Lower lobe of right lung (tissue), 2 donors: ENCODE data around the gene GABRR2. TPM values are rescaled to one million over a fixed set of nuclear protein-coding genes. Genes with fewer than 3 reads are reported as not detected.

Experiments used
- ATAC-seq, 2 donors: fragments of 200-7000 bp; cut with Tn5 transposase; one replicate each; pipeline ENCODE4 v1.9.1; 2020 to 2022; ENCODE audit warnings: mild to moderate bottlenecking in 2 of 2, moderate library complexity in 2 of 2
- DNase-seq: peaks from one replicate; pipeline ENCODE4 v3.0.0-alpha.2; 2020
- H3K27ac ChIP-seq: fragments of 200-600 bp; one replicate; pipeline ENCODE4 v1.8.0; 2022
- H3K27me3 ChIP-seq: fragments of 200-600 bp; one replicate; pipeline ENCODE4 v1.8.0; 2022; ENCODE audit warnings: low read depth
- H3K36me3 ChIP-seq: fragments of 200-600 bp; one replicate; pipeline ENCODE4 v1.8.0; 2022; ENCODE audit warnings: mild to moderate bottlenecking
- H3K4me1 ChIP-seq: fragments of 200-600 bp; one replicate; pipeline ENCODE4 v1.8.0; 2022
- H3K4me3 ChIP-seq: fragments of 200-600 bp; one replicate; pipeline ENCODE4 v1.8.0; 2022; ENCODE audit warnings: mild to moderate bottlenecking
- H3K9me3 ChIP-seq: fragments of 200-600 bp; one replicate; pipeline ENCODE4 v1.8.0; 2022
- CTCF ChIP-seq: fragments of 200-600 bp; IDR thresholded peaks from one replicate; pipeline ENCODE4 v1.8.0; 2022; ENCODE audit warnings: antibody characterized with exemption, mild to moderate bottlenecking
- intact Hi-C: fragments of 100-400 bp; cut with DNase I; formaldehyde crosslinking; loops from one replicate; pipeline ENCODE4 v1.11.0; 2022
- total RNA-seq: library from RNA; stranded (reverse); fragmentation: NEBNext Ultra II Directional; extraction: Animal tissue kit (Norgen Biotek cat#: 25700); gene quantifications from one replicate; pipeline ENCODE4 v1.2.1, GENCODE V29; 2021
- donor health status: DM: no; HTN: yes; CAD: no; lungs with severe emphysema.

GABRR2 gene
- total RNA-seq, 1 donor from 2014 or later: 1.2 TPM

- ATAC-seq (no peak), DNase-seq (no peak)
- Histone ChIP-seq H3K4me1 (no peaks in the 10 kb centered on the region), H3K36me3 (no peaks in the 10 kb centered on the region), H3K27ac (no peak overlapping the region), H3K4me3 (no peak overlapping the region), H3K27me3 (no peaks in the 10 kb centered on the region), H3K9me3 (no peaks in the 10 kb centered on the region)
- TF ChIP-seq CTCF: no peak
- intact Hi-C loops: no loop called here
Observed at GRCh38 chr6:89270951-89271721, 44.0 kb downstream of the GABRR2 start.

- intact Hi-C loops: no loop called here
- no peak for DNase-seq
- Histone ChIP-seq H3K36me3 (no peaks in the 10 kb centered on the region), H3K4me3 (no peak overlapping the region), H3K27ac (no peak overlapping the region), H3K27me3 (no peaks in the 10 kb centered on the region), H3K9me3 (no peaks in the 10 kb centered on the region), H3K4me1 (no peaks in the 10 kb centered on the region)
- no peak for TF ChIP-seq CTCF
- ATAC-seq: no peak
Observed at GRCh38 chr6:89269981-89270380, 45.1 kb downstream of the GABRR2 start.

GRCh38 chr6:89269252-89269651 is 45.8 kb downstream of the GABRR2 start:
- Histone ChIP-seq H3K27ac (no peak overlapping the region), H3K9me3 (no peaks in the 10 kb centered on the region), H3K36me3 (no peaks in the 10 kb centered on the region), H3K4me3 (no peak overlapping the region), H3K27me3 (no peaks in the 10 kb centered on the region), H3K4me1 (no peaks in the 10 kb centered on the region)
- no peak for TF ChIP-seq CTCF
- no peak for DNase-seq
- no peak for ATAC-seq
- intact Hi-C loops: no loop called here

- ATAC-seq: no peak
- no peaks in the 10 kb centered on the region for H3K36me3 ChIP-seq
- H3K27ac ChIP-seq: no peak overlapping the region
- TF ChIP-seq CTCF: no peak
- DNase-seq: no peak
- no peaks in the 10 kb centered on the region for H3K4me1 ChIP-seq
- intact Hi-C loops: no loop called here
- H3K4me3 ChIP-seq: no peak overlapping the region
- H3K9me3 ChIP-seq: no peaks in the 10 kb centered on the region
- no peaks in the 10 kb centered on the region for H3K27me3 ChIP-seq
Observed at GRCh38 chr6:89268776-89269175, 46.3 kb downstream of the GABRR2 start.

GRCh38 chr6:89267918-89268317 is 47.2 kb downstream of the GABRR2 start:
- H3K4me1 ChIP-seq: no peaks in the 10 kb centered on the region
- no peaks in the 10 kb centered on the region for H3K36me3 ChIP-seq
- intact Hi-C loops: no loop called here
- ATAC-seq: no peak
- H3K4me3 ChIP-seq: no peak overlapping the region
- TF ChIP-seq CTCF: no peak
- DNase-seq: no peak
- H3K27ac ChIP-seq: no peak overlapping the region
- H3K27me3 ChIP-seq: no peaks in the 10 kb centered on the region
- no peaks in the 10 kb centered on the region for H3K9me3 ChIP-seq
